H9 (cell line): ENCODE measurements around the gene DCPS. TPM values are rescaled to one million over a fixed set of nuclear protein-coding genes. Genes with fewer than 3 reads are reported as not detected.

Experiments used
- DNase-seq: peaks from one replicate; pipeline ENCODE4 v3.0.0-alpha.2; 2017
- H2AFZ ChIP-seq: one replicate; pipeline ENCODE4 v1.6.1; 2013; ENCODE audit warnings: mild to moderate bottlenecking, low read length, control low read depth, moderate library complexity
- H2AK5ac ChIP-seq: 2 replicates; pipeline ENCODE4 v1.6.1; 2013; ENCODE audit warnings: low read length, control low read depth, mixed read lengths; ENCODE audit not compliant: insufficient read length
- H2BK120ac ChIP-seq: one replicate; pipeline ENCODE4 v1.6.1; 2013; ENCODE audit warnings: low read depth, mild to moderate bottlenecking, low read length, control low read depth, inconsistent platforms; ENCODE audit not compliant: poor library complexity, severe bottlenecking
- H2BK12ac ChIP-seq: 2 replicates; pipeline ENCODE4 v1.6.1; 2013; ENCODE audit warnings: low read length, control low read depth, mixed read lengths, low read depth; ENCODE audit not compliant: insufficient read length
- H2BK15ac ChIP-seq: 2 replicates; pipeline ENCODE4 v1.6.1; 2013; ENCODE audit warnings: low read depth, low read length, control low read depth
- H2BK20ac ChIP-seq: one replicate; pipeline ENCODE4 v1.6.1; 2013; ENCODE audit warnings: low read depth, mild to moderate bottlenecking, low read length, control low read depth, inconsistent platforms; ENCODE audit not compliant: poor library complexity, severe bottlenecking
- H2BK5ac ChIP-seq: 2 replicates; pipeline ENCODE4 v1.6.1; 2013; ENCODE audit warnings: low read length, control low read depth, mixed read lengths; ENCODE audit not compliant: insufficient read length
- H3K14ac ChIP-seq: 2 replicates; pipeline ENCODE4 v1.6.1; 2013; ENCODE audit warnings: low read length, control low read depth; ENCODE audit not compliant: insufficient read depth
- H3K18ac ChIP-seq: 2 replicates; pipeline ENCODE4 v1.6.1; 2013; ENCODE audit warnings: low read depth, mild to moderate bottlenecking, mixed read lengths, low read length, control low read depth; ENCODE audit not compliant: insufficient read length
- H3K23ac ChIP-seq: 2 replicates; pipeline ENCODE4 v1.6.1; 2013; ENCODE audit warnings: low read length, control low read depth, mixed read lengths, low read depth; ENCODE audit not compliant: insufficient read length
- H3K23me2 ChIP-seq: 2 replicates; pipeline ENCODE4 v1.6.1; 2013; ENCODE audit warnings: low read depth, mild to moderate bottlenecking, mixed read lengths, low read length, control low read depth; ENCODE audit not compliant: insufficient read length, poor library complexity, severe bottlenecking
- H3K27ac ChIP-seq: 2 replicates; pipeline ENCODE4 v1.5.1; 2013; ENCODE audit warnings: low read length, control low read depth, mixed read lengths, low read depth; ENCODE audit not compliant: insufficient read length
- H3K27me3 ChIP-seq: 2 replicates; pipeline ENCODE4 v1.6.1; 2013; ENCODE audit warnings: low read length, control low read depth, inconsistent platforms; ENCODE audit not compliant: insufficient read depth
- H3K4ac ChIP-seq: 2 replicates; pipeline ENCODE4 v1.6.1; 2013; ENCODE audit warnings: low read depth, mild to moderate bottlenecking, control low read depth, inconsistent platforms, low read length, moderate library complexity
- H3K4me1 ChIP-seq: 2 replicates; pipeline ENCODE4 v1.6.1; 2013; ENCODE audit warnings: low read length, control low read depth, inconsistent platforms; ENCODE audit not compliant: insufficient read depth
- H3K4me2 ChIP-seq: 2 replicates; pipeline ENCODE4 v1.6.1; 2013; ENCODE audit warnings: low read length, control low read depth, mixed read lengths; ENCODE audit not compliant: insufficient read length, insufficient read depth
- H3K56ac ChIP-seq: 2 replicates; pipeline ENCODE4 v1.6.1; 2013; ENCODE audit warnings: low read depth, mild to moderate bottlenecking, mixed read lengths, low read length, control low read depth; ENCODE audit not compliant: insufficient read length
- H3K79me1 ChIP-seq: 2 replicates; pipeline ENCODE4 v1.6.1; 2013; ENCODE audit warnings: low read depth, mild to moderate bottlenecking, moderate library complexity, low read length, control low read depth, inconsistent platforms; ENCODE audit not compliant: insufficient read depth, poor library complexity, severe bottlenecking
- H3K79me2 ChIP-seq: 2 replicates; pipeline ENCODE4 v1.6.1; 2013; ENCODE audit warnings: low read length, control low read depth, inconsistent platforms; ENCODE audit not compliant: insufficient read depth
- H3K9ac ChIP-seq: 2 replicates; pipeline ENCODE4 v1.6.1; 2013; ENCODE audit warnings: low read length, control low read depth, mixed read lengths; ENCODE audit not compliant: insufficient read length; ENCODE audit errors: extremely low read depth
- H3K9me3 ChIP-seq: one replicate; pipeline ENCODE4 v1.6.1; 2013; ENCODE audit warnings: low read depth, low read length, inconsistent platforms; ENCODE audit not compliant: control insufficient read depth
- H3T11ph ChIP-seq: one replicate; pipeline ENCODE4 v1.6.1; 2013; ENCODE audit warnings: mild to moderate bottlenecking, low read length, control low read depth, inconsistent platforms
- H4K20me1 ChIP-seq: one replicate; pipeline ENCODE4 v1.6.1; 2013; ENCODE audit not compliant: control insufficient read depth, insufficient read length, insufficient read depth
- H4K5ac ChIP-seq: 2 replicates; pipeline ENCODE4 v1.6.1; 2013; ENCODE audit warnings: low read depth, mild to moderate bottlenecking, mixed read lengths, low read length, control low read depth; ENCODE audit not compliant: insufficient read length
- H4K8ac ChIP-seq: replicated peaks from 2 replicates; pipeline ENCODE4 v1.6.1; 2013; ENCODE audit warnings: low read length, control low read depth, mixed read lengths, low read depth; ENCODE audit not compliant: insufficient read length
- H4K91ac ChIP-seq: 2 replicates; pipeline ENCODE4 v1.6.1; 2013; ENCODE audit warnings: low read depth, mild to moderate bottlenecking, moderate library complexity, mixed read lengths, low read length, control low read depth; ENCODE audit not compliant: insufficient read length
- H3K27ac Mint-ChIP-seq, 3 experiments: 2 replicates in 2 of 3; 3 replicates in 1 of 3; pipeline ENCODE4 v1.8.0; 2020 to 2021; ENCODE audit warnings: mixed read lengths in 3 of 3, mild to moderate bottlenecking in 1 of 3, moderate library complexity in 1 of 3
- H3K27me3 Mint-ChIP-seq: 2 replicates; pipeline ENCODE4 v1.8.0; 2021; ENCODE audit warnings: low read depth, mild to moderate bottlenecking, moderate library complexity, mixed read lengths
- H3K36me3 Mint-ChIP-seq, 3 experiments: 2 replicates in 2 of 3; 3 replicates in 1 of 3; pipeline ENCODE4 v1.8.0; 2020 to 2021; ENCODE audit warnings: low read depth in 3 of 3, mixed read lengths in 3 of 3; ENCODE audit not compliant: insufficient read depth in 1 of 3
- H3K4me1 Mint-ChIP-seq, 2 experiments: 2 replicates each; pipeline ENCODE4 v1.8.0; 2020; ENCODE audit warnings: mixed read lengths in 2 of 2
- H3K4me3 Mint-ChIP-seq, 2 experiments: 2 replicates in 1 of 2; 3 replicates in 1 of 2; pipeline ENCODE4 v1.8.0; 2020 to 2021; ENCODE audit warnings: mild to moderate bottlenecking in 2 of 2, mixed read lengths in 2 of 2, moderate library complexity in 1 of 2
- H3K9me3 Mint-ChIP-seq, 2 experiments: 2 replicates in 1 of 2; 3 replicates in 1 of 2; pipeline ENCODE4 v1.8.0; 2020; ENCODE audit warnings: mild to moderate bottlenecking in 2 of 2, mixed read lengths in 2 of 2, moderate library complexity in 1 of 2
- CTCF ChIP-seq: fragments of 200-600 bp; sonication (generic); conservative IDR thresholded peaks from 3 replicates; pipeline ENCODE4 v1.8.0; 2021; ENCODE audit warnings: antibody characterized with exemption, mild to moderate bottlenecking
- WGBS: extraction: QIAGEN DNeasy Blood & Tissue Kit; methylation state at CpG from one replicate; pipeline ENCODE4 v1.1.7; 2013; ENCODE audit warnings: missing lambda C conversion rate, low lambda C conversion rate, mixed read lengths; ENCODE audit not compliant: insufficient read length; ENCODE audit errors: extremely low coverage; 5-methylcytosine and 5-hydroxymethylcytosine counted together
- total RNA-seq: library from RNA; stranded (reverse); gene quantifications from 2 replicates; pipeline ENCODE4 v1.2.1, GENCODE V29; 2021

Gene DCPS
- total RNA-seq, 1 experiment from 2014 or later: 27.7 TPM

GRCh38 chr11:126343051-126343450 lies 39.2 kb downstream of the DCPS start:
- no peak overlapping the region for H3K4me3 Mint-ChIP-seq
- DNase-seq: no peak
- H3K4me2 ChIP-seq: no peak overlapping the region
- H3K4me1 ChIP-seq: peaks cover 14% of the 10 kb centered on the region; the same call in 1 of the 2 replicates
- no CpG with 5 or more reads among the region's 16 CpGs for WGBS
- no peak overlapping the region for H4K91ac ChIP-seq
- no peak overlapping the region; a peak in 1 of 7 replicates for H3K27ac Mint-ChIP-seq
- no peak overlapping the region for H4K5ac ChIP-seq
- no peaks in the 10 kb centered on the region for H3K79me1 ChIP-seq
- no peak overlapping the region for H2AFZ ChIP-seq
- no peak overlapping the region for H2BK12ac ChIP-seq
- no peak overlapping the region for H3K56ac ChIP-seq
- H3K18ac ChIP-seq: no peak overlapping the region
- no peak overlapping the region for H3K9ac ChIP-seq
- no peak overlapping the region for H3T11ph ChIP-seq
- no peaks in the 10 kb centered on the region for H3K27me3 Mint-ChIP-seq
- no peak overlapping the region for H3K4ac ChIP-seq
- peaks cover 23 to 62% (median 60%) of the 10 kb centered on the region in 3 experiments for H3K36me3 Mint-ChIP-seq
- no peaks in the 10 kb centered on the region for H3K23me2 ChIP-seq
- no peaks in the 10 kb centered on the region for H3K9me3 Mint-ChIP-seq
- no peak overlapping the region for H2BK20ac ChIP-seq
- no peaks in the 10 kb centered on the region for H3K79me2 ChIP-seq
- no peak overlapping the region for H2BK15ac ChIP-seq
- no peak overlapping the region for H4K8ac ChIP-seq
- H3K4me1 Mint-ChIP-seq: peaks cover 38 to 44% of the 10 kb centered on the region in 2 experiments
- no peak overlapping the region for H3K14ac ChIP-seq
- no peak overlapping the region for H2BK5ac ChIP-seq
- no peaks in the 10 kb centered on the region for H3K27me3 ChIP-seq
- H4K20me1 ChIP-seq: no peaks in the 10 kb centered on the region
- H3K27ac ChIP-seq: no peak overlapping the region
- H2AK5ac ChIP-seq: no peak overlapping the region
- no peak overlapping the region for H2BK120ac ChIP-seq
- no peak for TF ChIP-seq CTCF
- no peaks in the 10 kb centered on the region for H3K9me3 ChIP-seq
- no peak overlapping the region for H3K23ac ChIP-seq
